Central memory CD8-positive, alpha-beta T cell (primary cell): ENCODE measurements around the gene TMEM187.
A peak's percentile ranks its signal among the peaks of the same experiment; 100 is the strongest.

Experiments
- ATAC-seq: fragments of 150-1000 bp; cut with Tn5 transposase; replicated peaks from 2 replicates; pipeline ENCODE4 v1.10.0; 2022; ENCODE audit warnings: mild to moderate bottlenecking, moderate FRiP score, moderate number of reproducible peaks; ENCODE audit not compliant: poor library complexity, severe bottlenecking; ENCODE audit errors: extremely low read depth
- DNase-seq, 2 donors: peaks; one replicate each; pipeline ENCODE4 v3.0.0; 2021; ENCODE audit warnings: low spot score in 2 of 2
- H3K27ac Mint-ChIP-seq: one replicate; pipeline ENCODE4 v1.8.0; 2022; ENCODE audit warnings: low read depth, mild to moderate bottlenecking, moderate library complexity, mixed read lengths
- H3K27me3 Mint-ChIP-seq: one replicate; pipeline ENCODE4 v1.8.0; 2022; ENCODE audit warnings: mixed read lengths
- H3K36me3 Mint-ChIP-seq: one replicate; pipeline ENCODE4 v1.8.0; 2022; ENCODE audit warnings: mild to moderate bottlenecking, moderate library complexity, mixed read lengths; ENCODE audit not compliant: insufficient read depth
- H3K4me1 Mint-ChIP-seq: one replicate; pipeline ENCODE4 v1.8.0; 2022; ENCODE audit warnings: mixed read lengths
- H3K4me3 Mint-ChIP-seq: one replicate; pipeline ENCODE4 v1.8.0; 2022; ENCODE audit warnings: mild to moderate bottlenecking, moderate library complexity, mixed read lengths
- H3K9me3 Mint-ChIP-seq: one replicate; pipeline ENCODE4 v1.8.0; 2022; ENCODE audit warnings: mixed read lengths

The TMEM187 gene, protein sequence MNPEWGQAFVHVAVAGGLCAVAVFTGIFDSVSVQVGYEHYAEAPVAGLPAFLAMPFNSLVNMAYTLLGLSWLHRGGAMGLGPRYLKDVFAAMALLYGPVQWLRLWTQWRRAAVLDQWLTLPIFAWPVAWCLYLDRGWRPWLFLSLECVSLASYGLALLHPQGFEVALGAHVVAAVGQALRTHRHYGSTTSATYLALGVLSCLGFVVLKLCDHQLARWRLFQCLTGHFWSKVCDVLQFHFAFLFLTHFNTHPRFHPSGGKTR

DNA sequence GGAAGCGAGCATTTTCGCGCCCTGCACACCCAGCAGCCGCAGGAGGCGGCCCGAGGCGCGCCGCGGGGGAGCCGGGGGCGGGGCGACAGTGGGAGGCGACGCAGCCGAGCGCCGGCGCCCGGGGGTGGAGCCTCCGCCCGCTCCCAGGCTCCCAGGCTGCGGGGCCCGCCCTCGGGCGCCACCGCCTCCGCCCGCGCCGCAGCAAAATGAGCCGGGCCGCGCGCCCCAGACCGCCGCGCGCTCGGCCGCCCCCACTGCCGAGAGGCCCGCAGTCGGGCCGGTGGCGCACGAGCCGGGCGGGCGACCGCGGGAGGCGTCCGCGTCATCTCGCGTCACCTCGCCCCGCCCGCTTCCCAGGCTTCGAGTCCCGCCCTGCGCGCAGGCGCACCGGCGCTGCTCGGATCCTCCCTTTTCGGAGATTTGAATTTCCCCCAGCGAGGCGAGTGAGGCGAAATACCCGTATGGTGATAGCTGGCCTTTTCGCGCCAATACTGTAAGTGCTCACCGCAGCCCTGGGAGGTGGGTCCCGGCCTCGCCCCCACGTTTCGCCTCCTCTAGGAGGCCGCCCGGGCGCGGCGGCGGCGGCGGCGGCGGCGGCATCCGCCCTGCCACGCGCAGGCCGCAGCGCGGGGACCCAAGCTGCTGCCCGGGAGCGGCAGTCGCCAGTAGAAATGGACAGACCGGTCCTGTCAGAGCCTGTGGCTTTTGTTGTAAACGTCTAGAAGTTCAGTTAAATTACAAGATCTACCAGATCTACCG, at the start of gene TMEM187:
TMEM187 (plus strand) TSS at position 387 of the 759 bp plus-strand sequence. CDS start 9,309 bp downstream, outside the sequence.
- peak; percentile 72 to 82 for DNase-seq
- Mint-ChIP-seq H3K36me3 (peaks cover 12% of the 10 kb centered on the region), H3K27ac (peak within 1 kb of the TSS; percentile 99)

DNA sequence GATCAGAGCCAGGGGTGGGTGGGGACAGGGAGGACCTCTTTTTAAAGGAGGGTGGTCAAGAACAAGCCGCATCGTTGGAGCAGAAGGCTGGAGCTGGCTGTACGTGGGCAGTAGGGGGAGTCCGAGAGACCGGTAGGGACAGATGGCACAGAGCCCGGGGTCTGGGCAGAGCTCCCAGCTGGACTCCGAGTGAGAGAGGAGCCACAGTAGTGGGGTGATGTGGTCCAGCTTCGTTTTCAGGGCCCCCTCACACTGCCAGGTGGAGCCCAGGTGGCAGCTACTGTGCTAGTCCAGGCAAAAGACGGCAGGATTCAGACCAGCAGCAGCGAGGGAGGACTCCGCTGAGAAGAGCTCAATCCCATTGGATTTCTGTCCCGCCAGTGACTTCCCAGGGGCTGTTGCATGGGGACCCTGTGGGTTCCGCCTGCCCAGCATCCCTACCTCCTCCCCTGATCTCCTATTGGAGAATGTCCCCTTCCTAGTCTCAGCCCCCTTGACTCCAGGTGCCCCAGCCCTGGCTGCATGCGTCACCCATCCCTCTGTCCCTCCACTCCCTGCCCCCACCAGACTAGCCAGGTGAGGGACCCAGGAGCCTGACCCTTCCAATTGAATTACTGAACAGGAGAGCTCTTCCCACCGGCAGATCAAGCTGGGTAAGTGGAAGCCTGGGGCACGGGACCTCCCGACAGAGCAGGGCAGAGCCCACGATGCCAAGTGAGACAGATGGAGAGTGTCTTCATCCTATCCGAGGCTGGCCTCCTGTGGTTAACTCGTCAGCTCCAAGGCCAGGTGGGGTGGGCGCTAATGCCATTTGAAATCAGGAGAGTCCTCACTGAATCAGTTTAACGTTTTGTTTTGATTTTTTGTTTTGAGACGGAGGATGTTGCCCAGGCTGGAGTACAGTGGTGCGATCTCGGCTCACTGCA, 49.4 kb upstream of the TMEM187 start:
- peak overlapping the region; percentile 90 for H3K4me3 Mint-ChIP-seq
- peak overlapping the region; percentile 75 for H3K27ac Mint-ChIP-seq
- H3K4me1 Mint-ChIP-seq = peaks cover 45% of the 10 kb centered on the region
- no peaks in the 10 kb centered on the region for H3K27me3 Mint-ChIP-seq
- peaks cover 16% of the 10 kb centered on the region for H3K36me3 Mint-ChIP-seq
- DNase-seq (no peak), ATAC-seq (no peak)
- no peaks in the 10 kb centered on the region for H3K9me3 Mint-ChIP-seq

More for the DNA sequence above, at the start of gene TMEM187:
- Mint-ChIP-seq H3K4me1 (peaks cover 27% of the 10 kb centered on the region), H3K27me3 (no peaks in the 10 kb centered on the region), H3K9me3 (no peaks in the 10 kb centered on the region), H3K4me3 (peak within 1 kb of the TSS; percentile 99)
- peak; percentile 45 for ATAC-seq

DNA sequence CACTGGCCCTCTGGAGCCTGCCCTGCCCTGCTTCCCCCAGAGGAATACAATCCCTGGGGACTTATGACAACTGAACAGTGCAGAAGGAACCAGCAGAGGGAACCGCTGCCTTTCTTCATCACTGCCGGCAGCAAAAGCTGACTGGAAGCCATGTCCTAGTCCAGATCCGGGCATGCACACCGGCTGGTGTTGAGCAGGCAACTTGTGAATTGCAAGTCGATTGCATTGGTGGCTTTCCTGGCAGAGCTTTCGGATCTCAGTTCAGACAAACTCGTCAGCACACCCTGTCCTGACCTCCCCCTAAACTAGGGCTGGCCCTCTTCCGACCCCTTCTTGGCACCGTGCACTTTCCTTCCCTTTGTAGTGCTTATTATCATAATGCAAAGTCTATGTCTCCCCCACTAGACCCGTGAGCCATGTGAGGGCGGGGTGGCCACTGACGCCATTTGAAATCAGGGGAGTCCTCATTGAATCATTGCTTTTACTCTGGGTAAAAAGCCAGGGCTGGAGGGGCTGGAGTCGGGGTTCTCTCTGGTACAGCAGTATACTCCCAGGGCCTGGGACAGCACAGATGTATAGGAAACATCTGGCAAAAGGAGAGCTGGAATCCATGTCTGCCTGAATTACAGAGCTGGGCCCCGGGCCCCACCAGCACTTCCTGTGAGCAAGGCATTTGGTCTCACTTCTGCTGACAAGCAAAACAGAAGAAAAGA, 48.2 kb upstream of the TMEM187 start:
- no peaks in the 10 kb centered on the region for H3K27me3 Mint-ChIP-seq
- H3K27ac Mint-ChIP-seq = peak overlapping the region; percentile 80
- H3K36me3 Mint-ChIP-seq = peaks cover 14% of the 10 kb centered on the region
- no peaks in the 10 kb centered on the region for H3K9me3 Mint-ChIP-seq
- DNase-seq (peak in 1 of 2 donors; percentile 38), ATAC-seq (no peak)
- H3K4me1 Mint-ChIP-seq = peaks cover 51% of the 10 kb centered on the region
- peak overlapping the region; percentile 90 for H3K4me3 Mint-ChIP-seq

DNA sequence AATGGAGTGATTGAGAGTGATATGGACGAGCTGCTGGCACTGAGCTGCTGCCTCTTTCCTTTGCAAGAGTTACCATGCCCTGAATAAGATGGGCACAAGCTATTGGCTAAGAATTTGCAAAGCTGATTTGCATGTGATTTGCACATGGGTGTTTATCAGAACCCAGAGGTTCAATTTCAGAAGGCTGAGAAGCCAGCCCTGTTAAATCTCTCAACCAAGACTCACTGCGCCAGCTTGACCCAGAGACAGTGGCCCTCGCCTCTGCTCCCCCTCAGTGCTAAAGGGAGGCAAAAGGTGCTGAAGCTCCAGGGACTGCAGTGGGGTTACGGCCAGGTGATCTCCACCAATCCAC, 47.2 kb upstream of the TMEM187 start:
- no peaks in the 10 kb centered on the region for H3K27me3 Mint-ChIP-seq

DNA sequence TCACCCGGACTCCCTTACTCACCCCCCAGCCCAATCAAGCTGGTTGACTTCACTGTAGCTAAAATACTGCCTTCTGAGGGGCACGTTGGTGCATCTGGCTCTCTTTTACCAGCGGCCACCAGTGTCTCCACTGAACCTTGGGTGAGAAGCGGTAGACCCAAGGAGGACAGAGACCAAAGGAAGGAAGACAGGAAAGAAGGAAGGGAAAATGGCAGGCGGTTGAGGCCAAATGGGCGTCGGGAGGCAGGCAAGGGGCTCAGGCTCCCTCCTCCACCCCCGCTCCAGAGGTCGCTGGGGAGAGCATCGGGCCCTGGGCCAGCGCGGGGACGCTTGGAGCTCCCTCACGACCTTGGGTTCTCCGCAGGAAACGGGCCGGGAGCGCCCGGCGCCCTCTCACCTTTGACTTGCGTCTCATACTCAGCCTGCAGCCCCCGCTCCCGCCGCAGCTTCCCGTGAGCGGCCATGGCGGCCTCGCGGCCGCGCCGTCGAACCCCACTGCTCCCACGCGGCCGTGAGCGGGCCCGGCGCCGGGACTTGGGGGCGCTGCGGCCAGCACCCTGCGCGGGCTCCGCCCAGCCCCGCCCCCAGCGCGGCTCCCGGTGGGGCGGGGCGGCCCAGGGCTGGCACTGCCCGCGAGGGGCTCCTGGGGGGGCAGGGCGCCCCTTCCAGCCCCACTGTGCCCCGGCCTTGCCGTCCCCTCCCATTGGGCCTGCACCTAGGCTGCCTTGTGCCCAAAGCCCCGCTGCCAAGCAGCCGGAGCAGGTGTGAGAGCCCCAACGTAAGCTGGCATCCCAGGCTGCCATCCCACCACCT, 46.6 kb upstream of the TMEM187 start, which contains the start of gene ARHGAP4:
ARHGAP4 (minus strand) TSS at position 526 of the 813 bp plus-strand sequence; CDS start at position 464, 62 bp downstream.
- Mint-ChIP-seq H3K27ac (peak within 1 kb of the TSS; percentile 96), H3K4me1 (peaks cover 51% of the 10 kb centered on the region), H3K36me3 (peaks cover 9% of the 10 kb centered on the region), H3K27me3 (no peaks in the 10 kb centered on the region), H3K9me3 (no peaks in the 10 kb centered on the region), H3K4me3 (peak within 1 kb of the TSS; percentile 90)
- ATAC-seq (no peak), DNase-seq (no peak)

More for the DNA sequence above, 47.2 kb upstream of the TMEM187 start:
- DNase-seq (no peak), ATAC-seq (no peak)
- Mint-ChIP-seq H3K27ac (peak overlapping the region; percentile 96), H3K4me1 (peaks cover 51% of the 10 kb centered on the region), H3K9me3 (no peaks in the 10 kb centered on the region), H3K4me3 (peak overlapping the region; percentile 90), H3K36me3 (peaks cover 9% of the 10 kb centered on the region)

DNA sequence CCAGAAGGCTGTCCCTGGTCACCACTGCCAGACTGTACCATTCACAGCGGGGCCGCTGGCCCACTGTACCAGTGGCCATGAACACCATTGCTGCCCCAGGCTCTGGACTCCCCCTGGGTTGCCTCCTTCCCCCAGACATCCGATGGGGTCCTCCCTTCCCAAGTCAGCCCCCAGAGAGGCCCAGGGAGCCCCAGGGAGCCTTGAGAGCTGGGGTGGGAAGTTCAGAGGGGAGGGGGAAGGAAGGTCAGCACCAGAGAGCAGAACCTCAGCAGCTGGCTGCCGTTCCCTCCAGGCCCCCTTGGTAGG, 46.0 kb upstream of the TMEM187 start:
- H3K36me3 Mint-ChIP-seq = peaks cover 11% of the 10 kb centered on the region
- H3K9me3 Mint-ChIP-seq = no peaks in the 10 kb centered on the region
- peak overlapping the region; percentile 87 for H3K4me3 Mint-ChIP-seq
- no peaks in the 10 kb centered on the region for H3K27me3 Mint-ChIP-seq
- DNase-seq (no peak), ATAC-seq (no peak)
- peaks cover 54% of the 10 kb centered on the region for H3K4me1 Mint-ChIP-seq
- H3K27ac Mint-ChIP-seq = peak overlapping the region; percentile 96

DNA sequence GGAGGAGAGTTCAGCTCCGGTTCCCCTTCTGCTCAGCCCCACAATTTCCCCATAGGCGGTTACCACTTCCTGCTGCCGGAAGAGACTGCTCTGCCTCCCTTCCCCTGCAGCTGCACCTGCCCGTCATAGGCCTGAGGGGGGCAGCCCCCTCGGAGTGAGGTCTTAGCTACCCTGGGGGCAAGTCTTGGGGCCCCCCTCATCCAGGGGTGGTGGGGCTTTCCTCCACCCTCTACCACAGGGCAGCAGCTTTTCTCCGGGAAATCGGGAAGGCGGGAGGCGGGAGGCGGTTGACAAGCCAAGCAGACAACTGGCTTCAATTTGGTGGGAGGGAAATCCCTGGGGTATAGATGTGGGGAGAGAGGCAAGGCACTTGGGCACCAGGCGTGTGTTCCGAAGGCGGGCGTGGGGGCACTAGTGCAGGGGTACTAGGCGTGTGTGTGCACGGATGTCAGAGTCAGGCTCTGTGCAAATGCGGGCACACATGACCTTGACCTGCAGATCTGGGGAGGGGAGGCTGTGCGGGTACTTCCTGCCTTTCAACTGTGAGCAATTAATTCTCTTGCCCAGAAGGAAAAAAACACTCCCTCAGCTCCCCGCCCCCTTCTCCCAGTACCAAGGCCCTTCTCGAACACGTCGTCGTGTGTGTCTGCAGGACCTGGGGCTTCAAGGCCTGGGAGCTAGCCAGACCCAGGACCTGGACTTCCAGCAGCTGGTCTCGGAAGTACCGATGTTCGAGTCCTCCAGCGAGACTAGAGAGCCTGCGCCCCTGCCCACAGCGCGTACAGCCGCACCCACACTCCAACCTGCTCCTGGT, 45.5 kb upstream of the TMEM187 start:
- H3K27ac Mint-ChIP-seq = peak overlapping the region; percentile 96
- ATAC-seq (peak; percentile 59), DNase-seq (peak; percentile 41 to 62)
- no peaks in the 10 kb centered on the region for H3K27me3 Mint-ChIP-seq
- H3K4me3 Mint-ChIP-seq = peak overlapping the region; percentile 87
- peaks cover 11% of the 10 kb centered on the region for H3K36me3 Mint-ChIP-seq
- H3K4me1 Mint-ChIP-seq = peaks cover 54% of the 10 kb centered on the region
- no peaks in the 10 kb centered on the region for H3K9me3 Mint-ChIP-seq

DNA sequence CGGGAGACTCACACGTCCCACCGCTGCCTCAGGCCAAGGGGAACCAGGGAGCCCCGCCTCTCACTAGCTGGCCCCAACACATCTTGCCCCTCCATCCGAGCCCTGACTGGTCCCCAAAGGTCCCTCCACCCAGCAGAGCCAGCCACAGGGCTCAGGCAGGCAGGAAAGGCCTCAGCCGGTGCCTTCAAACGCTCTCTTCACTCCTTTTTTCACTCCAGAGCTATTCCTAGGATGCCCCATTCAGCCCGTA, 45.0 kb upstream of the TMEM187 start:
- H3K27me3 Mint-ChIP-seq = no peaks in the 10 kb centered on the region
- H3K4me1 Mint-ChIP-seq = peaks cover 49% of the 10 kb centered on the region
- peaks cover 15% of the 10 kb centered on the region for H3K36me3 Mint-ChIP-seq
- ATAC-seq = no peak
- H3K27ac Mint-ChIP-seq = peak overlapping the region; percentile 96
- DNase-seq = no peak
- H3K4me3 Mint-ChIP-seq = peak overlapping the region; percentile 87
- no peaks in the 10 kb centered on the region for H3K9me3 Mint-ChIP-seq

DNA sequence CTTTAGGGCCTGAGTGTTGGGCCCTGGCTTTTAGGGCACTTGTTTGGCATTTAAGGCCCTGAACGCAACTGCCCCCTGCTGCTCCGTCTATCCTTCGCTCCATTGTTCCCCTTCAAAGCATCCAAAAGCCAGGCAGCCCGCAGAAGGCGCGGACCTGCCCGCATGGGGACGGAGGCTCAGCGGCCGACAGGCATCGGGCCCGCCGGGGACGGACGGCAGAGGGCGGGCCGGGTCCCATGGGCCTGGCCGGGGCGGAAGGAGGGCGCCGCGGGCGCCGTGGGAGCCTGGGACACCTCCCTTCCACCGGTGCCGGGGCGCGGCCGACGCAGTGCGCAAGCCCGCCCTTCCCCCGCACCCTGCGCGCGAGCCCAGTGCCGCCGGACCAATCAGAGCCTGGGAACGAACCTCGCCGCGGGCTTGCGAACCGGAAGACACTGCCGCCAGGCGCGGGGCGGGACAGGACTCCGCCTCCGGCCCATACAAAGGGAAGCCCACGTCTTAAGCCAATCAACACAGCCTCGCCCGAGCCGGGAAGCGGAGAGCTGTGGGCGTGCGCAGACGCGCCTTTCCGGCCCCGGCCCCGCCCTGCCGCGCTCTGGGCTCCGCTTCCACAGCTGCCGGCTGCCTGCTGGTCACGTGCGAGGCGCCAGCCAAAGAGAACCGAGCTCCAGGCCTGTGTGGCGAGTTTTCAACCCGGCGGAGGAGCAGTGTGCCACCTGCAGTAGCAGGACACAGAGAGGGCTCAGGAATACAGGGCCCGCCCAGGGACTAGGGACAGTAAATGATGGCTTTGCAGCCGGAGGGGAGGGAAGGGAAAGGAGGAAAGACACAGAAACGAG, 44.4 kb upstream of the TMEM187 start:
- ATAC-seq (peak; percentile 73), DNase-seq (peak; percentile 77 to 91)
- no peaks in the 10 kb centered on the region for H3K9me3 Mint-ChIP-seq
- peak overlapping the region; percentile 96 for H3K27ac Mint-ChIP-seq
- peaks cover 43% of the 10 kb centered on the region for H3K4me1 Mint-ChIP-seq
- peak overlapping the region; percentile 87 for H3K4me3 Mint-ChIP-seq
- peaks cover 15% of the 10 kb centered on the region for H3K36me3 Mint-ChIP-seq
- no peaks in the 10 kb centered on the region for H3K27me3 Mint-ChIP-seq

DNA sequence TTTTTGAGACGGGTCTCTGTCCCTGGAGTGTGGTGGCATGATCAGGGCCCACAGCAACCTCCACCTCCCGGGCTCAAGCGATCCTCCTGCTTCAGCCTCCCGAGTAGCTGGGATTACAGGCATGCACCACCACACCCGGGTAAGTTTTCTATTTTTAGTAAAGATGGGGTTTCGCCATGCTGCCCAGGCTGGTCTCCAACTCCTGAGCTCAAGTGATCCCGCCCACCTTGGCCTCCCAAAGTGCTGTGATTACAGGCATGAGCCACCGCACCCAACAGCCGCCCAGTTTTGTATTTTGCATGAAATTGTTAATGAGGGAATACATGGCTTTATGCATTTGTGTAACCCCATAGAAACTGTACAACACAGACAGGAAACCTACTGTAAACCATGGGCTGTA, 43.7 kb upstream of the TMEM187 start:
- peaks cover 16% of the 10 kb centered on the region for H3K36me3 Mint-ChIP-seq
- peak overlapping the region; percentile 87 for H3K4me3 Mint-ChIP-seq
- H3K27me3 Mint-ChIP-seq = no peaks in the 10 kb centered on the region
- H3K9me3 Mint-ChIP-seq = no peaks in the 10 kb centered on the region
- ATAC-seq (no peak), DNase-seq (no peak)
- peaks cover 39% of the 10 kb centered on the region for H3K4me1 Mint-ChIP-seq
- peak overlapping the region; percentile 96 for H3K27ac Mint-ChIP-seq
